HG03039 (cell line): ENCODE measurements around the gene AMH.

Source experiments
- ATAC-seq: cut with Tn5 transposase; IDR thresholded peaks from one replicate; pipeline ENCODE4 v1.9.1; 2021; ENCODE audit warnings: mild to moderate bottlenecking, moderate library complexity; ENCODE audit not compliant: unreplicated experiment

AMH gene

DNA sequence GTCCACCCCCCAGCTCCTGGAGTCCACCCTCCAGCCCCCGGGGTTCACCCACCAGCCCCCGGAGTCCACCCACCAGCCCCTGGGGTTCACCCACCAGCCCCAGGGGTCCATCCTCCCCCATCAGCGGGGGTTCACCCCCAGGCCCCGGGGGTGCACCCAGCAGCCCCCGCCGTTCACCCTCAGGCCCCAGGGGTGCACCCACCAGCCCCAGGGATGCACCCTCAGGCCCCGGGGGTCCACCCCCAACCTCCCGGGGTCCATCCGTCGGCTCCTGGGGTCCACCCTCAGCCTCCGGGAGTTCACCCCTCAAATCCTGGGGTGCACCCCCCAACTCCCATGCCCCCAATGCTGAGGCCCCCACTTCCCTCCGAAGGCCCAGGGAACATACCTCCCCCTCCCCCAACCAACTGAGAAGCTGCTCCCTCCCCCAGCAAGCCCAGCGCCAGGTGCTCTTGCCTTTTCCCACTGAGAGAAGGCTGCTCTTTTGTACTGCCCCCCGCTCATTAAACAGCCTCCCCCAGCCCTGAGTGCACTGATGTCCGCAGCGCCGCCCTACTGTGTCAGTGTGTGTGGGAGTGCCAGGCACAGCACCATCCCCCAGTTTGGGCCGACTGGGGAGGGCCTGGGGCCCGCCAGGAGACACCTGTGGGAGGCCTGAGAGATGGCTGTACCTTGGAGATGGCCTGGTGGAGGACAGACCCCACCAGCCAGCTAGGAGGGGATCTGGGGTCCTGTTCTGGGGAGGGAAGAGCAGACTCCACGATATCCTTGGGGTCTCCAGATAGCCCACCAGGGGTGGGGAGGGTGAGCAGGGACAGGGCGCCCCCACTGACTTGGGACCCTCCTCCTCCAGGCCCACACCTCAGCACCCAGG, 750 bp upstream of the AMH start:
- ATAC-seq: no peak

GRCh38 chr19:2249880-2250765, 1.0 kb downstream of the AMH start:
- no peak for ATAC-seq

DNA sequence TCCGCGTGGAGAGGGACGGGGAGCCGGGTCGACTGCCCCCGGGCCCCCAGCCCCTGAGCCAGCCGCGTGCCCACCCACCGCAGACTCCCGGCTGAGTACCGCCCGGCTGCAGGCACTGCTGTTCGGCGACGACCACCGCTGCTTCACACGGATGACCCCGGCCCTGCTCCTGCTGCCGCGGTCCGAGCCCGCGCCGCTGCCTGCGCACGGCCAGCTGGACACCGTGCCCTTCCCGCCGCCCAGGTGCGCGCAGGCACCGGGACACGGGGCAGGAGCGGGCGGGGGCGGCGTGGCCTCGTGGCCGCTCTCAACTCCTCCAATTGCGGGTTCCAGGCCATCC, 1.6 kb downstream of the AMH start:
- no peak for ATAC-seq

GRCh38 chr19:2251106-2252054, 2.3 kb downstream of the AMH start:
- ATAC-seq: no peak

DNA sequence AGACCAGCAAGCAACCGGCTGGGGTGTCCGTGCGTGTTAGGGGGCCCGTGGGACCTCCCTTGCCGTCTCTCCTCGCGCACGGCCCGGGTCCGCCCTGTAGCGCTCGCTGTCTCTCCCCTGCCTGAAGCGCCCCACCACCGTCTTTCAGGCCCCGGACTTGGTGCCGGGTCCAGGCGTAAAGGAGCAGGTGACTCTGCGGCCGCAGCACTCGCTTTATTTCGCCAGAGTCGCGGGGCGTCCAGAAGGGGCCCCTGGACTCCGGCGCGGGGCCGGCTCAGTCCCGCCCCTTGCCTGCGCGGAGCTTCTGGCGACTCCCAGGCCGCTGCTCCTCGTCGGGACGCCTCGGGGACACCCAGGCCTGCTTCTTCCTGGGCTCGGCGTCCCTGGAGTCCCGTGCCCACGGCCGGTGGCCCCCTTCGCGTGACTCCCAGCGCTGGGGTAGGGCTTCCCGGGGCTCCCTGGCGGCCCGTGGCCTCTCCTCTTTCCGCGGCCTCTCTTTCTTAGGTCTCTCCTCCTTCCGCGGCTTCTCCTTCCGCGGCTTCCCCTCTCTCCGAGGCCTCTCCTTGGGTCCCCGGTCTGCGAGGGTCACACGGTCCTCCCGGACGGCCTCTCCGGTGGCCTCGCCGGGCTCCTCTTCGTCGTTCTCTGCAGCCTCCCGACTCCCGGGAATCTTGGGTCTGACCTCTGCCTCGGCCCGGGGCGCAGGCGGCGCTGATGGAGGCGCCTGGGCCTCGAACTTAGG, 3.1 kb downstream of the AMH start:
- no peak for ATAC-seq

DNA sequence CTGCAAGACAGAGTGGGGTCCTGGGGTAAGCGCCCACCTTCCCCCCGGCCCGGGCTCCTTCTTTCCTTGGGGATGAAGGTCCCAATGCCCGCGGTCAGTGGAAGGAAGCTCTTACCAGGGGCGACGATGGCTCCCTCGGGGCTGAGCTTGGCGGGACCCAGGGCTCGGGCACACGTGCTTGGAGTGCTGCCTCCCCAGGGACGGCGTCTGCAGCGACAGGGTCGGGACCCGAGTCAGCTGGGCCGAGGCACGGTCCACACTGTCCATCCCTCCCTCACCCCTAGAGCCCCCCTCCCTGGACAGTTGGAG, 3.6 kb downstream of the AMH start:
- no peak for ATAC-seq

DNA sequence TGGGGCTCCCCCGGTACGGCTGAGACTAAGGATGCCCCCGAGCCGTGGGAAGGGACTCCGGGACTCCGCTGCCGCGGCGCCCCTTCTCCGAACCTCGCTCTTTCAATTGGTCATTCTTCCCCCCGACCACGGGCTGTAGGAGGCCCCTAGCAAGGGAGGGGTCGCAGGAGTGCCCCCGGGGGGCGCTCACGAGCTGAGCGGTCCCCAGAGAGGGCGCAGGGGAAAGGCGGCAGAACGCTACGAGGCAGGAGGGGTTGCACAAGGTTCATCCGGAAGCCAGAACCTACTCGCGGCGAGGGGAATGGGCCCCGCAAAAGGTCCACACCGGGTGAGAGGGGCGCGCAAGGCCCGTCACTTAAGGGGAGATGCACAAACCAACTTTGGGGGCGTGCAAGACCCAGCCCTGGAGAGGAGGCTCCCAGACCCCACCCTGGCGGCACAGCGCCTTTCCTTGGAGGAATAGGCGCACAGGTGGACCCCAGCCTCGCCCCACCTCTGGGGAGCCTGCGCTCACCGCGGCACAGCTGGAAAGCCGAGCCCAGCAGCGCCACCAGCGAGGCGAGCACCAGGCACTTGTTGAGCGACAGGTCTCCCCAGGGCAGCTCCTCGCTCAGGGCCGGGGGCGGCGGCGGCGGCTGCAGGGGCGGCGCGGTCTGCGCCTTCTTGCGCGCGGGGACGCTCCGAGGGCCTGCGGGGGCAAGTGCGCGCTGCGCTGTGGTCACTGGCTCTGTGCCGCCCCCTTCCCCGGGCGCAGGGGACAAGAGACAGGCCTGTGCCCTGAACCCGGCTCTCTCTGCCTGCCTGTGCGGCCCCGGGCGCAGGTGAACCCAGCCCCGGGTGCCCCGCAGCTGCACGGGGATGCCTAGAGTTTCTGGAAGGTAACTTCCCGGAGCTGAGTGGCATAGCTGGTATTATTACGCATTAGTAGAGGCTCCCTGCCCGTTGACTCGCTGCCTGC, 4.3 kb downstream of the AMH start:
- ATAC-seq: no peak

DNA sequence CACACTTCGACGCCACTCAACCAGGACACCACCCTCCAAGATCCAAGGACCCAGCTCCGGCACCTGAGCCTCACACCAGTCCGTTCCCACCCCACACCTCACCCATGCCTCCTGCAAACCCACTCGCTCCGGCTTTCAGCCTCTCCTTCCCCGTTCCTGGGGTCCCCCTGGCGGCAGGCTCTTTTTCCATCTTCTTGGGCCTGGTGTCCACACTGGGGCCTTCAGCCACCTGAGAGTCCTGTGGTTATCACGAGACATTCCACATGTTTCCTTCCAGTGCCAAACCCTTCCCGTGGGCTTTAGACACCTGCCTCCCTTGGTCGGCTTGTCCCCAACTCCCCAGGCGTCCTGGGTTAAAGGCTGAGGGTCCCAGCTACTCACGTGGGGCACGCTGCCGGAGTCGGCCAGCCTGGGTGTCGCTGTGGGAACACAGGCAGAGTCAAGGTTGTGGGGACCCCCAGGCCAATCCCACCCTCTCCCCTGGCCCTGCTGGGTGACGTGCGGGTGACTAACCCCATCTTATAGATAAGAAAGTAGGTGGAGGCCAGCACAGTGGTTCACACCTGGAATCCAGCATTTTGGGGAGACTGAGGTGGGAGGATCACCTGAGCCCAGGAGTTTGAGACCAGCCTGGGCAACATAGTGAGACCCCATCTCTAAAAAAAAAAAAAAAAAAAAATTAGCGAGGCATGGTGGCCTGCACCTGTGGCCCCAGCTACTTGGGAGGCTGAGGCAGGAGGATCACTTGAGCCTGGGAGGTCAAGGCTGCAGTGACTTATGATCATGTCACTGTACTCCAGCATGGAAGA, 5.1 kb downstream of the AMH start:
- ATAC-seq: no peak

- no peak for ATAC-seq
Observed at GRCh38 chr19:2255112-2255845, 6.2 kb downstream of the AMH start.

- ATAC-seq: no peak
Observed at GRCh38 chr19:2255982-2256685, 7.0 kb downstream of the AMH start, which contains the start of gene JSRP1. Gene JSRP1, minus strand, starts transcription at chr19:2256417. Its CDS starts 1,103 bp downstream, at chr19:2255314.

DNA sequence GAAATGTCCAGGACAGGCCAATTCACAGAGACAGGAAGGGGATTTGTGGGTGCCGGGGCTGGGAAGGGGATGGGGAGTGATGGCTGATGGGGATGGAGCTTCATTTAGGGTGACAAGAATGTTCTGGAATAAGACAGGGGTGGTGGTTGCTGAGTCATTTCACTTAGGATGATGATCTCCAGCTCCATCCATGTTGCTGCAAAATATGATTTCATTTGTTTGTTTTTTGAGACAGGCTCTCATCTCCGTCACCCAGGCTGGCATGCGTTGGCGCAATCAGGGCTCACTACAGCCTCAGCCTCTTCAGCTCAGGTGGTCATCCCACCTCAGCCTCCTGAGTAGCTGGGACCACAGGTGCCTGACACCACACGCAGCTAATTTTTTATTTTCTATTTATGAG, 10.2 kb downstream of the AMH start:
- no peak for ATAC-seq

DNA sequence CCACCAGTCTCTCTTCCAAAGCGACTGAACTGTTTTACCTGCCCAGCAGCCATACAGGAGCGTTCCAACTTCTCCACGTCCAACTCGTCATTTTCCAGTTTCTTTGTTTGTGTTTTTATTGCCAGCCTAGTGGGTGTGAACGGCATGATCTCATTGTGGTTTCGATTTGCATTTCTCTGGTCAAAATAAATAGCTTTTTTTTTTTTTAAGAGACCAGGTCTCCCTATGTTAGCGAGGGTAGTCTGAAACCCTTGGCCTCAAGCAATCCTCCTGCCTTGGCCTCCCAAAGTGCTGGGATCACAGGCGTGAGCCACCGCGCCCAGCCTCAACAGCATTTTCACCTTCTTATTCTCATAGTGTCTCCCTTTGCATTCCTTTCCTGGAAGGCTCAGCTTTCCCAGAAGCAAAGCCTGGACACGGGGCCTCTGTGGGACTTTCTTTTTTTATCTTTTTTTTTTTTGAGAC, 11.2 kb downstream of the AMH start:
- ATAC-seq: no peak

- ATAC-seq: no peak
Observed at GRCh38 chr19:2261438-2262172, 12.5 kb downstream of the AMH start.

GRCh38 chr19:2266183-2266993, 17.3 kb downstream of the AMH start:
- no peak for ATAC-seq

DNA sequence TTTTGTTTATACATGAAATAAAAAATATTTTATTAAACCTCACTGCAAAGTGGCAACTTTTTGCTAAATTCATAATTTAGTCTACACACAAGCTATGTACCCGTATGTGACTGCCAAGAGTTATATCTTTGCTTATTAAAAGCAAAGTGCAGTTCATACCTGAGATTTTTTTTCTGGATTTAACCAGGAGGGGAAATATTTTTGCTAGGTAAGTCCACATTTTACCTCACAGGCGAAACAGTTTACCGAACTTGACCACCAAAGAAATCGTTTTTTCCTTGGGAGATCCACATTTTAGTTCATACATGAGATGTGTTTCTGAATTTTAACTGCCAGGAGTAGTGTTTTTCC, 19.3 kb downstream of the AMH start:
- no peak for ATAC-seq

GRCh38 chr19:2268861-2269243, 19.7 kb downstream of the AMH start:
- ATAC-seq: no peak
